ENCODE data around the gene DZIP1L.
A peak's percentile ranks its signal among the peaks of the same experiment; 100 is the strongest.

Gene DZIP1L

GRCh38 chr3:138066972-138067371 lies 48.4 kb downstream of the DZIP1L start:
- no peak for DNase-seq

GRCh38 chr3:138066383-138066782 lies 49.0 kb downstream of the DZIP1L start:
- DNase-seq = no peak

- DNase-seq = no peak
Measured at GRCh38 chr3:138065949-138066348, 49.5 kb downstream of the DZIP1L start.

DNA sequence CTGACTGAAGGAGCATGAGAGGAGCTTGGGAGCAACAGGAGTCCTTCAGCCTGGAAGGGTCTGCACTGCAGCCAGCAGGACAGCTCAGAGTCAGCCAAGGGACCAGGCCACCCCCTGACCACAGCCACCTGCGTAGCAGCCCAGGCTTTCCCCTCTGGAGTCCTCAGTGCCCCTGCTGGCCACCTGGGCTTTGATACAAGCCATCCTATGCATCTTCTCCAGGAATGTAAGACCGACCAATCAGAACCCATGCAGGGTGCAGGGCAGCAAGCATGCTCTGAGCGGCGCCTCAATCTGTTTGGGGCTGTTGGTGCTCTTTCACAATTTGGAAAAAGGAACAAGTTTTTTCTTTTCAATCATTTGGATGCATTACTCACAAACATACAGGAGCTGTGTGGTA lies 52.0 kb downstream of the DZIP1L start:
- no peak for DNase-seq

- peak; percentile 57 for DNase-seq
Measured at GRCh38 chr3:138062626-138063025, 52.8 kb downstream of the DZIP1L start.

DNA sequence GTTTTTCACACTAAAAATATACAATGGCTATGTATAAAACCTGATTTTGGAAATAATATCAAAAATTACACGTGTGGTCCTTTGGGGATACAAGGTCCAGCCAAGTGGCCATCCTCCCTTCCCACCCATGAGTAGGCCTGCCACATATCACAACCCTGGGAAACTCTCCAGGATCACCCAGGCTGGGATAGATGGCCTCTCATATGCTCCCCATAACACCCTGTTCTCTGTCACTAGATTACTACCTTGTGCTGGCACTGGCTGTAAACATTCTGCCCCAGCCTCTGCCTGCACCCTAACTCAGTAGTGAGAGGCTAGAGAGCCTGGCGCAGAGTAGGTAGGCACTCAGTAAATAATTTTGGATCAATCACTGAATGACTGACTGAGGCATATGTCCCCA lies 53.4 kb downstream of the DZIP1L start:
- DNase-seq = no peak

- DNase-seq = no peak
Measured at GRCh38 chr3:138060792-138061191, 54.6 kb downstream of the DZIP1L start.

- DNase-seq = no peak
Measured at GRCh38 chr3:138059261-138059660, 56.1 kb downstream of the DZIP1L start.

- DNase-seq = no peak
Measured at GRCh38 chr3:138057384-138057783, 58.0 kb downstream of the DZIP1L start.

DNA sequence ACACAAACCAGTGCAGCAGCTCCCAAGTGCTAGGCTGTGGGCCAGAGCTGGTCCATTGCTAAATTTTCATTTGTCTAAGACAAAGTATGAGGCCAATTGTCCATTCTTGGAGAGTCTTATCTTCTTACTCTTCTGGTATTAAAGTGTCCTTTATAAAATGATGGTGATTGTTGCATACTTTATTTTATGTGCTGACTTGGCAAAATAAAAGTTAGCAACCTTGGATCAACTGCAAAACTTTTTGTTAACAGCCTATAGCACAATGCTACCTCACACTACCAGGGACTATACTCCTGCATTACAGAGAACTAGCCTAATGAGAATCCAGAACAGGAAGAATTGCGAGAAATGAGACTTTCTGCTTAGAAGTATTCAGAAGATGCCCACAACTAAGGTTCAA lies 61.4 kb downstream of the DZIP1L start:
- no peak for DNase-seq

- peak; percentile 43 for DNase-seq
Measured at GRCh38 chr3:138051947-138052802, 63.2 kb downstream of the DZIP1L start.

- peak; percentile 71 for DNase-seq
Measured at GRCh38 chr3:138049157-138049919, 66.1 kb downstream of the DZIP1L start.

GRCh38 chr3:138047596-138048158 lies 67.7 kb downstream of the DZIP1L start:
- DNase-seq = no peak

DNA sequence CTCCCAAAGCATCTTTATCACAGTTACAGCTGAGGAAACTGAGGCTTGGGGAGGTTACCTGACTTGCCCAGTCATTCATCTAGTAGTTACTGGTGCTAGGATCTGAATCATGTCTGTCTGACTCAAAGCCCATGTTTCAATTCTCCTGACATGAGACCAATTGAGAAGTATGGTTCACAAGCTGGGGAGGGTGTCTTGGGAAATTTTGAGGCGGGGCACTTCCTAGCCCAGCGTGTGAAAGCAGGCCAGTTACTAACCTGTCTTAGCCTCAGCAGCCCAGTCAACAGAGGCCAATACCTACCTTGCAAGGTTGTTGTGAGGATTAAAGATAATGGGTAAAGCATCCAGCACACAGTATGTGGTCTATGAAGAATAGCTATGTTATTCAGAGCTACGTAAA lies 68.5 kb downstream of the DZIP1L start:
- no peak for DNase-seq

GRCh38 chr3:138046085-138046484 lies 69.3 kb downstream of the DZIP1L start:
- DNase-seq = no peak

GRCh38 chr3:138043266-138044029 lies 72.0 kb downstream of the DZIP1L start:
- peak; percentile 92 for DNase-seq

- peak; percentile 83 for DNase-seq
Measured at GRCh38 chr3:138042043-138042442, 73.4 kb downstream of the DZIP1L start.

DNA sequence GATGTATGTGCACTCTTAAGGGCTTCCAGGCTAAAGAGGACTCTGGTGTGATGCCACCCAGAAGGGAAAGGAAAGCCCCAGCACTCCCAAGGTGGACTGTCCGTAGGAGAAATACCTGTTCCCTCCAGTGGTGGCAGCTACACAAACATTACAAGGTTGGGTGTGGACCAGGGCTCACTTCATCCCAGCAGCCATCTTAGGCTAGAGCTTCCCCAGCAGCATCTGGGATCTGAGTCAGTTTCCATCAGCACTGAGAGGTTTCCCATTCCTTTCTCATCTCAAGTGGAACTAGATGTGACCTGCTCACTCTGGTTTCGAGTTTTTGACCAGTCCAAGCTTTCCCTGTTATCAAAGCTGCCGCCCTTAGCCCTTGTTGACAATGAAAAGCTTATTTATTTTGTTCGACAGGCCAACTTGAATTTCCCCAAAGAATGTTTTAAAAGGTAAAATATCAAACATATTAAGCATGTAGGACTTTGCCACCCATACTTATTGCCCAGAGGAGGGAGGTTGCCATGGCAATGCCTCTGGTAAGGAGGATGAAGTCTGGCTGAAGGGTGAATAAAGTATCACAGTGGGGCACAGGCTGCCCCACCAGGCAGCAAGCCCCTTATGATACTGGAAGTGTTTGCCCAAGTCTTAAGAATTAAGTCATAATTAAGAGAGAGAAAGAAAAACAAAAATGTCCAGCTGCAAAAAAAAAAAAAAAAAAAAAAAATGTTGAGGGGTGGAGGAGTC lies 76.5 kb downstream of the DZIP1L start:
- DNase-seq = no peak

DNA sequence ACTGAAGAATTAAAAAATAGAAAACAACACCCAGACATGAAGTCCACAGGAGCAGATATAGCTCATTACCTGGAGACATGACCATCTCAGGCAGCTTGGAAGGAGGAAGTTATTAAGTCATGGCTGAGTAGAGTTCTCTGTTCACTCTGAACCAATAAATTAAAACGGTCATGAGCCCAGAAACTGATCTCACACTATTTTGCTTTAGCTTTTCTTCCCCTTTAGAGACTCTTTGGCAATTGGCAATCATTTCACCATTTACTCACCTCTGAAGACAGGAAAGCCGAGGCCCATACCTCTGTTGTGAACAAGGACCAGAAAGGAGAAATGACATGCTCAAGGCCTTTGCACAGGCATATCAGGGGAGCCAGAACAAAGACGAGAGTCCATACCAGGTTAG lies 78.8 kb downstream of the DZIP1L start:
- no peak for DNase-seq

DNA sequence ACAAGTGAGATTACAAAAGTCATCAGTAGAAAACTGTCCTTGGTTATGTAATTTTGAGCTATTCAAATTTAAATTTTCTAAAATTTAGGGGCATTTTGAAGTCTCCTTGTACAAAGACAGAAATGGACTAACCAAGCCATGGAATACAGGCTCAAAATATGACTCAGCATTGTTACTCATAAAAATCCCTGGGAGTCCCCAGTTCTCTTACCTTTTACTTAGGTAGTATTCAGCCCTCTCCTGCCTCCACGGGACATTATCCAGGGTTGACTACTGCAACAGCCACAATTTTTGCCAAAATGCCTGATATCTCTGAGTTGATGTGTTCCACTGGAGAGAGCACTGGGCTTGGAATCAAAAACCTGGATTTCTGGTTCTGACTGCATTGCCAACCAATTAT lies 80.5 kb downstream of the DZIP1L start:
- DNase-seq = no peak

- no peak for DNase-seq
Measured at GRCh38 chr3:138033202-138033691, 82.2 kb downstream of the DZIP1L start.

DNA sequence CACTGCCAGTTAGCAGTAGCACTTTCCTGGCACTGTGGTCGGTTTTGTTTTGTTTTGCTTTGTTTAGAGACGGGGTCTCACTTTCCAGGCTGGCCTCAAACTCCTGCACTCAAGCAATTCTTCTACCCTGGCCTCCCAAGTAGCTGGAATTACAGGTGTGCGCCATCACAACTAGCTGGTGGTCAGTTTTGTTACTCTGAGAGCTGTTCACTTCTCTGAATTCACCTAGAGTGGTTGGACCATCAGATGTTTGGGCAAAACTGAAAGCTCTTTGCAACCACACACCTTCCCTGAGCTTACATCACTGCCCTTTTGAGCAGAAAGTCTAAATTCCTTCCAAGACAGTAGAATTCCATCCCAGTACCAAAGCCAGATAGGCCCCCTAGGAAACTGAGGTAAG lies 82.8 kb downstream of the DZIP1L start:
- no peak for DNase-seq
